DMS 273 (cell line): ENCODE data around the gene CHST8.
A peak's percentile ranks its signal among the peaks of the same experiment; 100 is the strongest.
"Not testable (repeated sequence)": the region's sequence is repeated elsewhere in the genome, so short reads cannot be mapped to it uniquely, and the experiment has no call there.

Experiments used
- DNase-seq: peaks from one replicate; lab custom pipeline; 2025; ENCODE audit not compliant: unreplicated experiment; lab: John Stamatoyannopoulos, UW

Gene CHST8

GRCh38 chr19:33689138-33689746 is 67.5 kb downstream of the CHST8 start:
- no peak for DNase-seq

GRCh38 chr19:33689868-33690267 is 68.1 kb downstream of the CHST8 start:
- DNase-seq, result no peak

GRCh38 chr19:33690378-33691029 is 68.8 kb downstream of the CHST8 start:
- peak; percentile 25 for DNase-seq

GRCh38 chr19:33691030-33691427 is 69.3 kb downstream of the CHST8 start:
- DNase-seq, result no peak

GRCh38 chr19:33691736-33692135 is 70.0 kb downstream of the CHST8 start:
- no peak for DNase-seq

GRCh38 chr19:33693678-33694077 is 71.9 kb downstream of the CHST8 start:
- no peak for DNase-seq

- not testable (repeated sequence) for DNase-seq
These were observed 73.8 kb downstream of the CHST8 start for GRCh38 chr19:33695547-33695946.

- DNase-seq, result no peak
These were observed 76.0 kb downstream of the CHST8 start for GRCh38 chr19:33697766-33698165.

GRCh38 chr19:33698576-33699435 is 77.1 kb downstream of the CHST8 start:
- no peak for DNase-seq

- DNase-seq, result no peak
These were observed 78.1 kb downstream of the CHST8 start for GRCh38 chr19:33699754-33700407.

GRCh38 chr19:33700408-33701013 is 78.8 kb downstream of the CHST8 start:
- no peak for DNase-seq

- DNase-seq, result no peak
These were observed 79.8 kb downstream of the CHST8 start for GRCh38 chr19:33701565-33701964.

- no peak for DNase-seq
These were observed 81.1 kb downstream of the CHST8 start for GRCh38 chr19:33702606-33703437.

- DNase-seq, result no peak
These were observed 81.6 kb downstream of the CHST8 start for GRCh38 chr19:33703438-33703750.

GRCh38 chr19:33703821-33704220 is 82.1 kb downstream of the CHST8 start:
- no peak for DNase-seq

- no peak for DNase-seq
These were observed 82.5 kb downstream of the CHST8 start for GRCh38 chr19:33704271-33704670.

- no peak for DNase-seq
These were observed 83.5 kb downstream of the CHST8 start for GRCh38 chr19:33705090-33705847.

- DNase-seq, result no peak
These were observed 84.1 kb downstream of the CHST8 start for GRCh38 chr19:33705860-33706259.

GRCh38 chr19:33706631-33707030 is 84.9 kb downstream of the CHST8 start:
- DNase-seq, result no peak

- DNase-seq, result no peak
These were observed 90.5 kb downstream of the CHST8 start for GRCh38 chr19:33712268-33712667.
